K562 (cell line): ENCODE measurements around the gene AGPAT1. TPM values are rescaled to one million over a fixed set of nuclear protein-coding genes. Genes with fewer than 3 reads are reported as not detected.
A peak's percentile ranks its signal among the peaks of the same experiment; 100 is the strongest.

Experiments used
- CHCHD3 ChIP-seq: fragments of 250-450 bp; sonication (Bioruptor Pico); IDR thresholded peaks from 2 replicates; pipeline ENCODE4 v2.1.2; 2022; ENCODE audit warnings: mild to moderate bottlenecking
- CTCF ChIP-seq, 3 experiments: IDR thresholded peaks in 2 of 3; conservative IDR thresholded peaks in 1 of 3; 2 replicates each; pipeline ENCODE4 v1.5.1; 2011 to 2012; ENCODE audit warnings: low read length in 3 of 3, mild to moderate bottlenecking in 3 of 3, control low read depth in 2 of 3, improper control_type of control experiment in 1 of 3, inconsistent platforms in 1 of 3, low read depth in 1 of 3, mixed read lengths in 1 of 3, moderate library complexity in 1 of 3; ENCODE audit not compliant: insufficient read depth in 2 of 3
- GATAD2A ChIP-seq: fragments of 450-650 bp; IDR thresholded peaks from 2 replicates; pipeline ENCODE4 v1.6.1; 2017
- HNRNPLL ChIP-seq: fragments of 200-400 bp; formaldehyde crosslinking; IDR thresholded peaks from 2 replicates; pipeline ENCODE4 v1.6.1; 2017; ENCODE audit warnings: low read length, low read depth, mild to moderate bottlenecking; ENCODE audit not compliant: poor library complexity, severe bottlenecking
- NFIC ChIP-seq: fragments of 450-650 bp; IDR thresholded peaks from 2 replicates; pipeline ENCODE4 v1.6.1; 2017; ENCODE audit warnings: mild to moderate bottlenecking, inconsistent platforms
- SP1 ChIP-seq: sonication (generic); formaldehyde crosslinking; IDR thresholded peaks from 2 replicates; pipeline ENCODE4 v1.8.1; 2022; ENCODE audit warnings: mild to moderate bottlenecking, missing genetic modification reagents
- YY1 ChIP-seq, 3 experiments: IDR thresholded peaks; 2 replicates each; pipeline ENCODE4 v1.6.1; 2011; ENCODE audit warnings: low read length in 2 of 3, mild to moderate bottlenecking in 2 of 3, moderate library complexity in 2 of 3, borderline replicate concordance in 1 of 3, control low read depth in 1 of 3, low read depth in 1 of 3; ENCODE audit not compliant: insufficient read depth in 3 of 3, insufficient replicate concordance in 2 of 3, control insufficient read depth in 1 of 3, insufficient read length in 1 of 3; ENCODE audit errors: extremely low read depth in 1 of 3
- ZNF12 ChIP-seq: sonication (generic); formaldehyde crosslinking; IDR thresholded peaks from 2 replicates; pipeline ENCODE4 v1.4.0; 2020; ENCODE audit warnings: mild to moderate bottlenecking, missing genetic modification reagents
- ZNF436 ChIP-seq: fragments of 250-450, 450-650 bp; sonication (Bioruptor Pico); formaldehyde crosslinking; IDR thresholded peaks from 2 replicates; pipeline ENCODE4 v1.7.0; 2020; ENCODE audit warnings: mild to moderate bottlenecking
- ZNF583 ChIP-seq: fragments of 250-450 bp; sonication (Bioruptor Pico); IDR thresholded peaks from 2 replicates; pipeline ENCODE4 v1.4.0; 2020
- polyA plus RNA-seq, 8 experiments: library from polyadenylated mRNA; depleted of rRNA in 4 of 8; stranded (reverse) in 5 of 8; unstranded in 3 of 8; fragments of >200 nt; fragmentation: Nextera tagmentation in 2 of 8; fragmentation: Illumina TruSeq in 1 of 8; extraction: Ambion mirVana in 2 of 8; extraction: Trizol in 1 of 8; gene quantifications; 2 replicates each; pipeline versions ENCODE4 v1.2.1 to v1.2.3, GENCODE V29; 2011 to 2014; ENCODE audit warnings: inconsistent platforms in 1 of 8, missing spikeins in 1 of 8
- total RNA-seq, 7 experiments: library from RNA; depleted of rRNA in 6 of 7; stranded (reverse); fragments of >200 nt in 6 of 7; fragmentation: Illumina TruSeq in 2 of 7; extraction: Trizol in 2 of 7; gene quantifications; 2 replicates each; pipeline versions ENCODE4 v1.2.1 to v1.2.3, GENCODE V29; 2011 to 2021; ENCODE audit warnings: low replicate concordance in 1 of 7
- TF ChIP-seq, protein P1 (sequence below): sonication (generic); formaldehyde crosslinking; IDR thresholded peaks from 2 replicates; pipeline ENCODE4 v1.8.0; 2023; ENCODE audit warnings: mild to moderate bottlenecking, missing genetic modification reagents
- TF ChIP-seq, protein P2 (sequence below): fragments of 450-650 bp; IDR thresholded peaks from 2 replicates; pipeline ENCODE4 v1.6.1; 2017; ENCODE audit warnings: antibody characterized with exemption, mild to moderate bottlenecking
- TF ChIP-seq, protein P3 (sequence below), 2 experiments: fragments of 450-650 bp in 1 of 2; sonication (generic) in 1 of 2; formaldehyde crosslinking; conservative IDR thresholded peaks; 2 replicates each; pipeline versions ENCODE4 v1.4.0 to v1.8.1; 2020 to 2022; ENCODE audit warnings: mild to moderate bottlenecking in 1 of 2, missing genetic modification reagents in 1 of 2

The AGPAT1 gene
- total and polyA plus RNA-seq, 9 of the 15 experiments (the other 6 are each of a cell fraction or from before 2014, with no cell fraction given), result 37.9 to 176 (median 69.4) TPM

DNA sequence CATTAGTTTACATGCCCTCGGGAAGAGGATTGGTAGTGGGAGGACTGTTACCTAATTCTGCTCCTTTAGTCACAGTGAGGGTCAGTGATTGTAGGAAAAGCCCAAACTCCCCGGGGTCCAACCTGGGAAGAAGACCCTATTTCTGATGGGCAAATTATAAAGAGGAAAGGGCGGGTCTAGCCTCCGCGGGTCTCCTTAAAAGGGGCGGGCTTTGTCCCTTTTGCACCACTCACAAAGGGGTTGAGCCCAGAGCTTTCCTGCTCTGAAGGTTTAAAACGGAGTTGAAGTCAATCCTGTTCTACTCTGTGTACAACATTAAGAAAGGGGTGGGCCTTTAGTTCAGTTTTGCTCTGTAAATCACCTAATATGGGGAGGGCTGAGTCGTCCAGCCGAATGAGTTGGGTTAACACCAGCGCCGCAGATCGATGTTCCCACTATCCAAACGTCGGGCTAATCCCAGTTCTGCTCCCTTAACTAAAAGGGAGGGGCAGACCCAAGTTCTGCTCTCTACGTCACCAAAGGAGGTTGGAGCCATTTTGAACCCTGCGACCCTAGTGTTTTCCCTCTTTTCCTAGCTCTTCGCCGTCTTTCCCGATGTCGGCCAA lies 1.4 kb upstream of the AGPAT1 start (continued):
- TF ChIP-seq, protein P1, sequence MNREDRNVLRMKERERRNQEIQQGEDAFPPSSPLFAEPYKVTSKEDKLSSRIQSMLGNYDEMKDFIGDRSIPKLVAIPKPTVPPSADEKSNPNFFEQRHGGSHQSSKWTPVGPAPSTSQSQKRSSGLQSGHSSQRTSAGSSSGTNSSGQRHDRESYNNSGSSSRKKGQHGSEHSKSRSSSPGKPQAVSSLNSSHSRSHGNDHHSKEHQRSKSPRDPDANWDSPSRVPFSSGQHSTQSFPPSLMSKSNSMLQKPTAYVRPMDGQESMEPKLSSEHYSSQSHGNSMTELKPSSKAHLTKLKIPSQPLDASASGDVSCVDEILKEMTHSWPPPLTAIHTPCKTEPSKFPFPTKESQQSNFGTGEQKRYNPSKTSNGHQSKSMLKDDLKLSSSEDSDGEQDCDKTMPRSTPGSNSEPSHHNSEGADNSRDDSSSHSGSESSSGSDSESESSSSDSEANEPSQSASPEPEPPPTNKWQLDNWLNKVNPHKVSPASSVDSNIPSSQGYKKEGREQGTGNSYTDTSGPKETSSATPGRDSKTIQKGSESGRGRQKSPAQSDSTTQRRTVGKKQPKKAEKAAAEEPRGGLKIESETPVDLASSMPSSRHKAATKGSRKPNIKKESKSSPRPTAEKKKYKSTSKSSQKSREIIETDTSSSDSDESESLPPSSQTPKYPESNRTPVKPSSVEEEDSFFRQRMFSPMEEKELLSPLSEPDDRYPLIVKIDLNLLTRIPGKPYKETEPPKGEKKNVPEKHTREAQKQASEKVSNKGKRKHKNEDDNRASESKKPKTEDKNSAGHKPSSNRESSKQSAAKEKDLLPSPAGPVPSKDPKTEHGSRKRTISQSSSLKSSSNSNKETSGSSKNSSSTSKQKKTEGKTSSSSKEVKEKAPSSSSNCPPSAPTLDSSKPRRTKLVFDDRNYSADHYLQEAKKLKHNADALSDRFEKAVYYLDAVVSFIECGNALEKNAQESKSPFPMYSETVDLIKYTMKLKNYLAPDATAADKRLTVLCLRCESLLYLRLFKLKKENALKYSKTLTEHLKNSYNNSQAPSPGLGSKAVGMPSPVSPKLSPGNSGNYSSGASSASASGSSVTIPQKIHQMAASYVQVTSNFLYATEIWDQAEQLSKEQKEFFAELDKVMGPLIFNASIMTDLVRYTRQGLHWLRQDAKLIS (CRISPR knock-in tag), result peak; percentile 35; the same call in 1 of the 2 replicates
- 0 out of 2 replicates have a peak, but pooled peaks have one; percentile 66 for TF ChIP-seq ZNF12 (CRISPR knock-in tag)
- TF ChIP-seq NFIC, result no peak
- no peak; the same call in 1 of the 2 replicates for TF ChIP-seq GATAD2A
- peak in 2 of 3 experiments; percentile 68 to 85 for TF ChIP-seq YY1 (IDR thresholded peaks at IDR 0.05; ENCODE audit: borderline replicate concordance in 1 of 3, control insufficient read depth in 1 of 3, extremely low read depth in 1 of 3, insufficient read depth in 3 of 3, insufficient read length in 1 of 3, insufficient replicate concordance in 2 of 3, low read depth in 1 of 3, low read length in 2 of 3)
- 0 out of 2 replicates have a peak, but pooled peaks have one; percentile 7 for TF ChIP-seq CHCHD3 (CRISPR knock-in tag)
- TF ChIP-seq, protein P2, sequence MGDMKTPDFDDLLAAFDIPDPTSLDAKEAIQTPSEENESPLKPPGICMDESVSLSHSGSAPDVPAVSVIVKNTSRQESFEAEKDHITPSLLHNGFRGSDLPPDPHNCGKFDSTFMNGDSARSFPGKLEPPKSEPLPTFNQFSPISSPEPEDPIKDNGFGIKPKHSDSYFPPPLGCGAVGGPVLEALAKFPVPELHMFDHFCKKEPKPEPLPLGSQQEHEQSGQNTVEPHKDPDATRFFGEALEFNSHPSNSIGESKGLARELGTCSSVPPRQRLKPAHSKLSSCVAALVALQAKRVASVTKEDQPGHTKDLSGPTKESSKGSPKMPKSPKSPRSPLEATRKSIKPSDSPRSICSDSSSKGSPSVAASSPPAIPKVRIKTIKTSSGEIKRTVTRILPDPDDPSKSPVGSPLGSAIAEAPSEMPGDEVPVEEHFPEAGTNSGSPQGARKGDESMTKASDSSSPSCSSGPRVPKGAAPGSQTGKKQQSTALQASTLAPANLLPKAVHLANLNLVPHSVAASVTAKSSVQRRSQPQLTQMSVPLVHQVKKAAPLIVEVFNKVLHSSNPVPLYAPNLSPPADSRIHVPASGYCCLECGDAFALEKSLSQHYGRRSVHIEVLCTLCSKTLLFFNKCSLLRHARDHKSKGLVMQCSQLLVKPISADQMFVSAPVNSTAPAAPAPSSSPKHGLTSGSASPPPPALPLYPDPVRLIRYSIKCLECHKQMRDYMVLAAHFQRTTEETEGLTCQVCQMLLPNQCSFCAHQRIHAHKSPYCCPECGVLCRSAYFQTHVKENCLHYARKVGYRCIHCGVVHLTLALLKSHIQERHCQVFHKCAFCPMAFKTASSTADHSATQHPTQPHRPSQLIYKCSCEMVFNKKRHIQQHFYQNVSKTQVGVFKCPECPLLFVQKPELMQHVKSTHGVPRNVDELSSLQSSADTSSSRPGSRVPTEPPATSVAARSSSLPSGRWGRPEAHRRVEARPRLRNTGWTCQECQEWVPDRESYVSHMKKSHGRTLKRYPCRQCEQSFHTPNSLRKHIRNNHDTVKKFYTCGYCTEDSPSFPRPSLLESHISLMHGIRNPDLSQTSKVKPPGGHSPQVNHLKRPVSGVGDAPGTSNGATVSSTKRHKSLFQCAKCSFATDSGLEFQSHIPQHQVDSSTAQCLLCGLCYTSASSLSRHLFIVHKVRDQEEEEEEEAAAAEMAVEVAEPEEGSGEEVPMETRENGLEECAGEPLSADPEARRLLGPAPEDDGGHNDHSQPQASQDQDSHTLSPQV, result peak; percentile 69; the same call in 1 of the 2 replicates
- TF ChIP-seq ZNF583 (CRISPR knock-in tag), result no peak
- TF ChIP-seq ZNF436 (CRISPR knock-in tag), result peak; percentile 66; the same call in 1 of the 2 replicates
- TF ChIP-seq CTCF (IDR thresholded peaks at IDR 0.05 in 2 of 3, conservative IDR thresholded peaks at IDR 0.05 in 1 of 3; ENCODE audit: insufficient read depth in 2 of 3, low read depth in 1 of 3, low read length in 3 of 3), result no peak
- TF ChIP-seq, protein P3, sequence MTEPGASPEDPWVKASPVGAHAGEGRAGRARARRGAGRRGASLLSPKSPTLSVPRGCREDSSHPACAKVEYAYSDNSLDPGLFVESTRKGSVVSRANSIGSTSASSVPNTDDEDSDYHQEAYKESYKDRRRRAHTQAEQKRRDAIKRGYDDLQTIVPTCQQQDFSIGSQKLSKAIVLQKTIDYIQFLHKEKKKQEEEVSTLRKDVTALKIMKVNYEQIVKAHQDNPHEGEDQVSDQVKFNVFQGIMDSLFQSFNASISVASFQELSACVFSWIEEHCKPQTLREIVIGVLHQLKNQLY (CRISPR knock-in tag; conservative IDR thresholded peaks at IDR 0.05), result no peak
- TF ChIP-seq HNRNPLL, result no peak
- peak; percentile 69 for TF ChIP-seq SP1 (CRISPR knock-in tag)
